Ishikawa (cell line): ENCODE results near the gene BMERB1.

ENCODE experiments used
- CEBPB ChIP-seq: IDR thresholded peaks from 2 replicates; pipeline ENCODE4 v1.6.1; 2012
- CREB1 ChIP-seq: IDR thresholded peaks from 2 replicates; pipeline ENCODE4 v1.6.1; 2012; ENCODE audit warnings: low read depth
- EGR1 ChIP-seq: IDR thresholded peaks from 2 replicates; pipeline ENCODE4 v1.6.1; 2012
- EP300 ChIP-seq: IDR thresholded peaks from 2 replicates; pipeline ENCODE4 v1.6.1; 2012; ENCODE audit warnings: borderline replicate concordance
- FOXM1 ChIP-seq: IDR thresholded peaks from 2 replicates; pipeline ENCODE4 v1.6.1; 2012; ENCODE audit warnings: low read depth, borderline replicate concordance
- MAX ChIP-seq: IDR thresholded peaks from 2 replicates; pipeline ENCODE4 v1.6.1; 2012
- NFIC ChIP-seq: IDR thresholded peaks from 2 replicates; pipeline ENCODE4 v1.6.1; 2012
- RAD21 ChIP-seq: IDR thresholded peaks from 2 replicates; pipeline ENCODE4 v1.6.1; 2012; ENCODE audit warnings: low read depth
- TAF1 ChIP-seq: IDR thresholded peaks from 2 replicates; pipeline ENCODE4 v1.6.1; 2012; ENCODE audit warnings: low read depth, mild to moderate bottlenecking
- TCF12 ChIP-seq: IDR thresholded peaks from 2 replicates; pipeline ENCODE4 v1.6.1; 2012; ENCODE audit warnings: low read depth
- TEAD4 ChIP-seq: IDR thresholded peaks from 2 replicates; pipeline ENCODE4 v1.6.1; 2012
- USF1 ChIP-seq: IDR thresholded peaks from 2 replicates; pipeline ENCODE4 v1.6.1; 2012
- YY1 ChIP-seq: IDR thresholded peaks from 2 replicates; pipeline ENCODE4 v1.6.1; 2012; ENCODE audit warnings: low read depth
- ZBTB7A ChIP-seq: IDR thresholded peaks from 2 replicates; pipeline ENCODE4 v1.6.1; 2012; ENCODE audit warnings: low read depth
- TF ChIP-seq, protein P1 (sequence below): IDR thresholded peaks from 2 replicates; pipeline ENCODE4 v1.6.1; 2012; ENCODE audit warnings: low read depth, mild to moderate bottlenecking

BMERB1 gene

GRCh38 chr16:15545544-15545943 lies 111.2 kb downstream of the BMERB1 start:
- no peak for TF ChIP-seq FOXM1
- TF ChIP-seq, protein P1, sequence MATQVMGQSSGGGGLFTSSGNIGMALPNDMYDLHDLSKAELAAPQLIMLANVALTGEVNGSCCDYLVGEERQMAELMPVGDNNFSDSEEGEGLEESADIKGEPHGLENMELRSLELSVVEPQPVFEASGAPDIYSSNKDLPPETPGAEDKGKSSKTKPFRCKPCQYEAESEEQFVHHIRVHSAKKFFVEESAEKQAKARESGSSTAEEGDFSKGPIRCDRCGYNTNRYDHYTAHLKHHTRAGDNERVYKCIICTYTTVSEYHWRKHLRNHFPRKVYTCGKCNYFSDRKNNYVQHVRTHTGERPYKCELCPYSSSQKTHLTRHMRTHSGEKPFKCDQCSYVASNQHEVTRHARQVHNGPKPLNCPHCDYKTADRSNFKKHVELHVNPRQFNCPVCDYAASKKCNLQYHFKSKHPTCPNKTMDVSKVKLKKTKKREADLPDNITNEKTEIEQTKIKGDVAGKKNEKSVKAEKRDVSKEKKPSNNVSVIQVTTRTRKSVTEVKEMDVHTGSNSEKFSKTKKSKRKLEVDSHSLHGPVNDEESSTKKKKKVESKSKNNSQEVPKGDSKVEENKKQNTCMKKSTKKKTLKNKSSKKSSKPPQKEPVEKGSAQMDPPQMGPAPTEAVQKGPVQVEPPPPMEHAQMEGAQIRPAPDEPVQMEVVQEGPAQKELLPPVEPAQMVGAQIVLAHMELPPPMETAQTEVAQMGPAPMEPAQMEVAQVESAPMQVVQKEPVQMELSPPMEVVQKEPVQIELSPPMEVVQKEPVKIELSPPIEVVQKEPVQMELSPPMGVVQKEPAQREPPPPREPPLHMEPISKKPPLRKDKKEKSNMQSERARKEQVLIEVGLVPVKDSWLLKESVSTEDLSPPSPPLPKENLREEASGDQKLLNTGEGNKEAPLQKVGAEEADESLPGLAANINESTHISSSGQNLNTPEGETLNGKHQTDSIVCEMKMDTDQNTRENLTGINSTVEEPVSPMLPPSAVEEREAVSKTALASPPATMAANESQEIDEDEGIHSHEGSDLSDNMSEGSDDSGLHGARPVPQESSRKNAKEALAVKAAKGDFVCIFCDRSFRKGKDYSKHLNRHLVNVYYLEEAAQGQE = no peak
- no peak for TF ChIP-seq MAX
- TF ChIP-seq TCF12 = no peak
- no peak for TF ChIP-seq TEAD4
- no peak for TF ChIP-seq TAF1
- no peak for TF ChIP-seq EP300
- TF ChIP-seq CEBPB = no peak
- TF ChIP-seq RAD21 = no peak
- no peak for TF ChIP-seq EGR1
- TF ChIP-seq USF1 = no peak

DNA sequence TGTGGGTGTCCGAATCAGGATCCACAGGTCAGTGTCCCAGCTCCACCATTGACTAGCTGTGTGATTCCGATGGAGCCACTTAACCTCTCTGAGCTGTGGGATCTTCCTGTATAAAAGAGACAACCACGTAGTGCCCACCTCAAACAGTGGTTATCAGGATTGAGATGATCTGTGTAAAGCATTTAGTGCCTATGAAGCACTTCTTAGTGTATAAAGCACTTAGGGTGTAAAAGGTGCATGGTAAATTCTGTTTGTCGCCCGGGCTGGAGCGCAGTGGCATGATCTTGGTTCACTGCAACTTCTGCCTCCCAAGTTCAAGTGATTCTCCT lies 113.3 kb downstream of the BMERB1 start:
- TF ChIP-seq EGR1 (no peak), CREB1 (no peak), FOXM1 (no peak), NFIC (no peak), EP300 (no peak)

DNA sequence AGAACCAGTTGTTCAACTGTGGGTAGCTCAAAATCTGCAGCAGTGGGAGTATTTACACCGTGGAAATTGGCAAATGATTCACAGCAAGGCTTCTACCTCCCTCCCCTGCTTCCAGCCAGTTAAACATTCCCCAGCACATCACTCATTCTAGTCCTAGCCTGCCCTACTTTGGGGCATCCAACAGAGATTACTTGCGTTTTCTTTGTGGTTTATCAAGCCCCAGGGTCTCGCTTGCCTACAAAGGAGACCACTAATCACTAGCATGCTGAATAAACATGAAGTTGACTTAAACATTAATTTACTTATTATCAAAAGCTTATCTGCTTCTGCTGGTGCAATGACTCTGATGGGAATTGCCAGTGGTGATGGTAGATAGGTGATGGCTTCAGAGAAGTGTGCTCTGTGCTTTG lies 114.1 kb downstream of the BMERB1 start:
- TF ChIP-seq, protein P1 = no peak
- TF ChIP-seq ZBTB7A (no peak), FOXM1 (no peak), NFIC (no peak), EGR1 (no peak), TCF12 (no peak), CEBPB (no peak), MAX (no peak), RAD21 (no peak), YY1 (no peak), CREB1 (no peak), TEAD4 (no peak), EP300 (no peak), TAF1 (no peak), USF1 (no peak)

GRCh38 chr16:15552507-15552906 lies 118.1 kb downstream of the BMERB1 start:
- TF ChIP-seq RAD21 = no peak
- TF ChIP-seq USF1 = no peak
- no peak for TF ChIP-seq ZBTB7A
- TF ChIP-seq FOXM1 = no peak
- TF ChIP-seq EGR1 = no peak
- TF ChIP-seq EP300 = no peak
- TF ChIP-seq CEBPB = no peak
- TF ChIP-seq NFIC = no peak
- TF ChIP-seq MAX = no peak
- no peak for TF ChIP-seq YY1
- no peak for TF ChIP-seq CREB1

- no peak for TF ChIP-seq CREB1
- TF ChIP-seq ZBTB7A = no peak
- TF ChIP-seq FOXM1 = no peak
- no peak for TF ChIP-seq MAX
- TF ChIP-seq, protein P1 = no peak
- no peak for TF ChIP-seq USF1
- no peak for TF ChIP-seq CEBPB
- TF ChIP-seq EP300 = no peak
Measured at GRCh38 chr16:15553313-15554088, 119.1 kb downstream of the BMERB1 start.
